Fibroblast of villous mesenchyme (primary cell): Measurements from ENCODE around the gene TMEM236. TPM values are rescaled to one million over a fixed set of nuclear protein-coding genes. Genes with fewer than 3 reads are reported as not detected.

Experiments used
- DNase-seq: peaks from one replicate; pipeline ENCODE4 v3.0.0-alpha.2; 2010; ENCODE audit warnings: low read depth
- H3K4me3 ChIP-seq: 2 replicates; pipeline ENCODE4 v1.5.1; 2011; ENCODE audit warnings: low read depth, mild to moderate bottlenecking, low read length
- CTCF ChIP-seq: IDR thresholded peaks from 2 replicates; pipeline ENCODE4 v1.5.1; 2012; ENCODE audit warnings: low read depth, mild to moderate bottlenecking, low read length; ENCODE audit not compliant: insufficient read depth
- total RNA-seq: library from RNA; depleted of rRNA; stranded (reverse); fragments of >200 nt; gene quantifications from 2 replicates; pipeline ENCODE4 v1.2.3, GENCODE V29; 2012

TMEM236 gene
- total RNA-seq, 1 donor, result under 0.01 TPM

GRCh38 chr10:17792991-17793390 is 41.0 kb downstream of the TMEM236 start:
- no peak for TF ChIP-seq CTCF
- H3K4me3 ChIP-seq, result no peak overlapping the region
- no peak for DNase-seq

GRCh38 chr10:17793823-17794644 is 42.0 kb downstream of the TMEM236 start:
- no peak for DNase-seq
- TF ChIP-seq CTCF, result no peak
- H3K4me3 ChIP-seq, result no peak overlapping the region

GRCh38 chr10:17795083-17795482 is 43.1 kb downstream of the TMEM236 start:
- TF ChIP-seq CTCF, result no peak
- no peak overlapping the region for H3K4me3 ChIP-seq
- no peak for DNase-seq

- DNase-seq, result no peak
- no peak overlapping the region for H3K4me3 ChIP-seq
- no peak for TF ChIP-seq CTCF
Observed at GRCh38 chr10:17795813-17796594, 44.0 kb downstream of the TMEM236 start.

- H3K4me3 ChIP-seq, result no peak overlapping the region
- no peak for DNase-seq
- no peak for TF ChIP-seq CTCF
Observed at GRCh38 chr10:17801507-17801906, 49.5 kb downstream of the TMEM236 start.

- no peak for TF ChIP-seq CTCF
- DNase-seq, result no peak
- H3K4me3 ChIP-seq, result no peak overlapping the region
Observed at GRCh38 chr10:17802350-17802749, 50.3 kb downstream of the TMEM236 start.
